Caki2 (cell line): Measurements from ENCODE around the gene MMP27. TPM values are rescaled to one million over a fixed set of nuclear protein-coding genes. Genes with fewer than 3 reads are reported as not detected.
"Not testable (repeated sequence)": the region's sequence is repeated elsewhere in the genome, so short reads cannot be mapped to it uniquely, and the experiment has no call there.

Source experiments
- DNase-seq: peaks from one replicate; pipeline ENCODE4 v3.0.0-alpha.2; 2015; ENCODE audit warnings: low read depth
- in situ Hi-C: cut with HindIII; loops from 2 replicates; pipeline ENCODE4 v1.10.0; 2016; ENCODE audit warnings: low sequenced_read_pairs, low pct_unique_long_range_greater_than_20kb, mixed read lengths
- total RNA-seq: library from RNA; depleted of rRNA; stranded (reverse); fragments of >200 nt; shearing (Covaris generic); gene quantifications from 2 replicates; pipeline ENCODE4 v1.2.3, GENCODE V29; 2014; ENCODE audit warnings: low replicate concordance; rRNA removed

MMP27 gene
- not detected in 2 replicates for total RNA-seq

GRCh38 chr11:102705626-102706025, at the start of gene MMP27:
Gene MMP27, minus strand, starts transcription at chr11:102705769. Its CDS starts 55 bp downstream, at chr11:102705714.
- in situ Hi-C loops, result no loop called here
- DNase-seq, result no peak

GRCh38 chr11:102753267-102753666, 47.7 kb upstream of the MMP27 start:
- in situ Hi-C loops, result no loop called here
- DNase-seq, result no peak

DNA sequence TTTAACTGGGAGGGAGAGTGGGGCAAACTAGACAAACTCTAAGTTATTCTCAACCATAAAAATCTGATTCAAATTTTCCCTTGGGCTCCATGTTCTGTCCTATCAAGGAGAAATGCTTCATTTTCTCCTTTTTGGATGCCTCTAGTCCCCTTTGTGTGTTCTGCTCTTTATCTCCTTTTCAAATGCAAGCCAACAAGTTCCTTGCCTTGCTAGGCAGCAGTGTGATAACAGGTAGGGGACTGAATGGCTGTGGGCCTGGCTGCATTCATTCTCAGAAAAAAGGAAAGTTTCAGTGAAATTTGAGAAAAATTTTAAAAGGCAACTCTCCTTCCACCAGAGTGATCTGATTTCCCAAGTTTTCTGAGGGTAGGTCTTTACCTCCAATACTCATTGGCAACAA, 46.1 kb upstream of the MMP27 start:
- in situ Hi-C loops, result no loop called here

GRCh38 chr11:102749101-102749722, 43.6 kb upstream of the MMP27 start:
- in situ Hi-C loops, result no loop called here
- DNase-seq, result no peak

More for the DNA sequence above, 46.1 kb upstream of the MMP27 start:
- no peak for DNase-seq

GRCh38 chr11:102746746-102747578, 41.4 kb upstream of the MMP27 start:
- DNase-seq, in situ Hi-C loops: not testable (repeated sequence)

- DNase-seq, result no peak
- in situ Hi-C loops, result no loop called here
Observed at GRCh38 chr11:102734650-102735049, 29.1 kb upstream of the MMP27 start.

DNA sequence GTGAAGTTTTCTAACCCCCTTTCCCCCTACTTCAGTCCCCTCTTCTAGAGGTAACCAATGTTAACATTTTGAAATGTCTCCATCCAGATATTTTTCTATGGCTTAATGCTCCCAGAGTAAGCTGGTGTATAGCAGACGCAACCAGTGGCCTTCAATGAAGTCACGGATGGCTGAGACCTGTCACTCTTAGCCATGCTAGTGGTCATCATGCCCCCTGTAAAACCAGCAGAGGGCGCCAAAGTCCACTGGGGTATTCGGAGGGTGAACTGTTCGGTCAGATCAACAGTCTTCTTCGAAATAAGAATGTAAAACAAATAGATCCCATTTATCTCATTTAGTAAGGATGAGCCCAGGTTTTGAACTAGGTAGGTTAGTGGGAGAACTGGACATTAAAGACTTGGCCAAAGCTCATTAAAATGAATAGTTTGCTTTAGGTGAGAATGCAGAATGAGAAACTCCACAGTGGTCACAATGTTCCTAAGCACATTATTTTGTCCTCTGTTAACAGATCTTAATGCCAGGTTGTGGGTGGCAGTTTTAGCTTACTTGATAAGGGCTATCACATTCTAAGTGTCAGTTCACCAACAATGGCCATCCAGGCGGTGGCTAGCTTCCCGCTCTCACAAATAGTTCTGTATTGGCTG, 27.8 kb upstream of the MMP27 start:
- in situ Hi-C loops, result no loop called here
- DNase-seq, result peak; percentile 6

DNA sequence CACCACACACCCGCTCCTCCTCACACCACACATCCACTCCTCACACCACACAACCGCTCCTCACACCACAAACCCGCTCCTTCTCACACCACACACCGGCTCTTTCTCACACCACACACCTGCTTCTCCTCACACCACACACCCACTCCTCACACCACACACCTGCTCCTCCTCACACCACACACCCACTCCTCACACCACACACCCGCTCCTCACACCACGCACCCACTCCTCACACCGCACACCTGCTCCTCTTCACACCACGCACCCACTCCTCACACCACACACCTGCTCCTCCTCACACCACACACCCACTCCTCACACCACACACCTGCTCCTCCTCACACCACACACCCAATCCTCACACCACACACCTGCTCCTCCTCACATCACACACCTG, 25.4 kb upstream of the MMP27 start:
- DNase-seq, in situ Hi-C loops: not testable (repeated sequence)

GRCh38 chr11:102729849-102730815, 24.6 kb upstream of the MMP27 start:
- no peak for DNase-seq
- in situ Hi-C loops, result no loop called here

DNA sequence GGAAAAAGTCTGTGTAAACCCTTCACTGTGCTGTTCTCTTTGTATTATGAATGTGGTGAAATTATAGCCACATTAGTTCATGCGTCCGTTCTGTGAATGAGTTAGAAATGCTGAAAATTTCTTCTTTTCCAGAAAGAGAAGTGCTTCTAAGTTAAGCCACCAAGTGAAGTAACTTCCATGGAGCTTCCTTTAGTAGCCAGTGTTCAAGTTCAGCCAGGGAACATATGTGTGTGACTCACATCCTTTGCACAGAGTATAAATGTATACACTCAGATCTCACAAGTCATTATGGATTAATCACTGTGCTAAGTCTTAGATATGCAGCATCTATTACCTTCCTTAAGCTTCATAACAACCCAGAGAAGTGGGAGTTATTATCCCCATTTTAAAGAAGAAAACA, 22.3 kb upstream of the MMP27 start:
- in situ Hi-C loops, result no loop called here
- DNase-seq, result no peak

DNA sequence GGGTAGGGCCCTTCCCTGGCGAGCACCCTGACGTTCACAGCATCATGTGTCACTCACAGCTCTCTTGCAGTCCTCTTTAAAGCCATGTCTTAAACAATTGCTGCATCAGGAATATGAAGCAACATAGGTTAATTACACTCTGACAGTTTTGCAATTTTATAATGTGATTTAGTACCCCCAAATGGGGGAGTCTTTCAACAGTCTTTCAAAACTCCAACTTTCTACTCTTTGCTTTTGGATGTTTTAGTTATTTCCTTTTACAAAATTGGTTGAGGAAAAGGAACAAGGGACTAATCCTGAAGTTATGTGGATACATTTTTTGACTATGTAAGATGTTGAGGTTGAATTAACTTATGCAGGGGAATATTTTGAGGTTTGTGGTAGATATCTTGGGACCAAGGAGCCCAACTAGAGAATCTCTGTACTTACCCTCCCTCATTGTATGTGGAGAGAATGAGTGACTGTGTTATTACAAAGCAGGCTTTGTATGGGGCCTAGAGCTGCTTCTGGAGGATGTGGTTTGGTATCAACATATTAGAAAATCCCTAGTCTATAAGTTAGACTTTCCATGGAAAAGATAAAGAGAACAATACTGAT, 19.4 kb upstream of the MMP27 start, which contains the start of gene MMP8:
Gene MMP8, minus strand, starts transcription at position 51 of the 597 bp plus-strand sequence. CDS start 99 bp downstream, outside the sequence.
- DNase-seq, result no peak
- in situ Hi-C loops, result no loop called here

GRCh38 chr11:102722821-102723220, 17.3 kb upstream of the MMP27 start:
- in situ Hi-C loops, result no loop called here
- DNase-seq, result no peak

- in situ Hi-C loops, result no loop called here
- DNase-seq, result no peak
Observed at GRCh38 chr11:102719620-102720277, 14.2 kb upstream of the MMP27 start.

DNA sequence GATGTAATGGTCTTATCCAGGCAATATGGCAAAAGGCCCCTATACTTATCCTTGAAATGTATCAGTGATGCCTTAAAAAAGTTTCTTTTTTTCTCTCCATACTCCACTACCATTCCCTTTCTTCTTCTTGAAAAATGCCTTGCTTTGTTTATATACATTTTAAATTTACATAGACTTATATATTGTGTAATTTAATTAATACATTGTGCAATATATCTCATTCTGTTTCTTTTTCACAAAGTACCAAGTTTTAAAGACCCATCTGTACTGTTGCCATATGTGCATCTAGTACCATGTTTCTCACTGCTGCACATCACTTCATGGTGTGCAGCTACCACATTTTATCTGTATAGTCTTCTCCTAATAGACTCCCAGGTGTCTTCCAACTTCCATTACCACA, 11.7 kb upstream of the MMP27 start:
- in situ Hi-C loops, result no loop called here
- no peak for DNase-seq

DNA sequence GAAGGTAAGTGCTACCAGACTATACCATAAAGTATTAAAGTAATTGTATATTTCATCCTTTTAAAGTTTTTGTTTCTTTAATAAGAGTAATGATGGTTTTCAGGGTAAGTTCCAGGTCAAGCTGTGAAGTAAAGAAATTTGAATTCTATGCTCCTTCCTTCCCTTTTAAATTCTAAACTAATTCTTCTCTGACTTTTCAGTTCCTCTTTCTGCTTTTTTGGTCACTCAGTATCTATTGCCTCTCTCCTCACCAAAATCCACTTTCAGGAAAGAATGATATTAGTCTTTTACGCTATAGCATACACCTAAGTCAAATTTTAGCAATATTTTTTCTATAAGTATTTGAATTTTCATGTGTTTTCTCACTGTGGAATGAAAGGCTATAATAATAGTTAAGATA, 11.0 kb upstream of the MMP27 start:
- in situ Hi-C loops, result no loop called here
- no peak for DNase-seq

DNA sequence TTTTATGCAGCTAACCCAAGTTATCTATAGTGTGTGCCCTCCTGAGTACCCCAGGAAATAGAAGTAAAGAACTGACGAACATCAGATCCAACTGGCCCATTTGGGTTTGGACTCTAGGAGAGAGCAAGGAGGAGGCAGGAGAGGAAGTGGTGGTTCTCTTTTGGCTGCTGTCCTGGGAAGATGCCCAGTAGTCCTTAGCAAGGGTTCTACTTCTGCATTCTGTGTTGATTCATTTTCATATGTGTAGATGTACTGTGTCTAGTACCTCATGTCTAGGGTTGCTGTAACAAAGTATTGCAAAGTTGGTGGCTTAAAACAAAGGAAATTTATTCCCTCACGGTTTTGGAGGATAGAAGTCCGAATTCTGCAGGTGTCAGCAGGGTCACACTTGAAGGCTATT, 6.6 kb upstream of the MMP27 start:
- in situ Hi-C loops, result no loop called here
- DNase-seq, result no peak
